ACHN (cell line): Measurements from ENCODE around the gene RCSD1.
"Not testable (repeated sequence)": the region's sequence is repeated elsewhere in the genome, so short reads cannot be mapped to it uniquely, and the experiment has no call there.

Experiments
- DNase-seq: peaks from one replicate; pipeline ENCODE4 v3.0.0-alpha.2; 2015
- in situ Hi-C: cut with HindIII; loops from 2 replicates; pipeline ENCODE4 v1.10.0; 2017; ENCODE audit warnings: low sequenced_read_pairs, low pct_ligation_motif_present, low pct_unique_long_range_greater_than_20kb

The RCSD1 gene

DNA sequence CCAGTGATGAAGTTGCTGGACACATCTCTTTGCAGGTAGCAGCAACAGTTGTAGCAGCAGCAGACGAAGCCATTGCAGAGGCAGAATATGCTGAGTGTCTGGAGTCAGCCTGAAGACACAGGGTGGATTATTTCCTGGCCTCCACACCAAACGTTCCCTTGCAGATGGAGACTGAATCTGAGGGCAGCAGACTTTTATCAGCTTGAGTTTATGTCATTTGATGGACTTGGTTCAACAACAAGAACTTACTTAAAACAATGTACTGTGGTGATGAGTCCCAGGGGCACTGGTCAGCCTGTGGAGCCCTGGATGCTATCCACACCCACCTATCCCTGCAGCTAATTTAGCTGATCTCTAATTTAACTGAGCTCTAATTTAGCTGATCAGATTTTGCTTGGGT is 74.7 kb downstream of the RCSD1 start:
- in situ Hi-C loops = no loop called here
- no peak for DNase-seq

DNA sequence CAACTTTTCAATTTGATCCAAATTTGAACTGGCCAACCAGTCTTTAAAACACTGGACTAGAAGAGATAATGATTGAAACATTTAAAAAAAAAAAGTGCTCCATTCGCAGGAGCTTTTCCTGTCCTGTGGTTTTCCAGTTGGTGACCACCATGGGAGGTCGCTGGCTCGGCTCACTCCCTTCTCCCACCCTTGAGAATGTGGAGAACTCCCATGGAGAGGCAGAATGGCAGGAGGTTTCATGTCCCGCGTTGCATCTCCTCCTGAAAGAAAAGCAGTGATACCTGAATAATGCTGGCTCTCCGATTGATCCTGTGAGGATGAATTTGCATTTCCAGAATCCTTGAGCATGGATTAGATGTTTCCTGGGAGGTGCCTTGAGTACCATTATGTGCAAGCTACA is 75.2 kb downstream of the RCSD1 start:
- in situ Hi-C loops = no loop called here

GRCh38 chr1:167706363-167706762 is 76.3 kb downstream of the RCSD1 start:
- in situ Hi-C loops = no loop called here
- DNase-seq = no peak

More for the DNA sequence above, 75.2 kb downstream of the RCSD1 start:
- no peak for DNase-seq

GRCh38 chr1:167706931-167707877 is 77.2 kb downstream of the RCSD1 start:
- DNase-seq = no peak
- in situ Hi-C loops = no loop called here

GRCh38 chr1:167707942-167708341 is 77.9 kb downstream of the RCSD1 start:
- in situ Hi-C loops = no loop called here
- no peak for DNase-seq

DNA sequence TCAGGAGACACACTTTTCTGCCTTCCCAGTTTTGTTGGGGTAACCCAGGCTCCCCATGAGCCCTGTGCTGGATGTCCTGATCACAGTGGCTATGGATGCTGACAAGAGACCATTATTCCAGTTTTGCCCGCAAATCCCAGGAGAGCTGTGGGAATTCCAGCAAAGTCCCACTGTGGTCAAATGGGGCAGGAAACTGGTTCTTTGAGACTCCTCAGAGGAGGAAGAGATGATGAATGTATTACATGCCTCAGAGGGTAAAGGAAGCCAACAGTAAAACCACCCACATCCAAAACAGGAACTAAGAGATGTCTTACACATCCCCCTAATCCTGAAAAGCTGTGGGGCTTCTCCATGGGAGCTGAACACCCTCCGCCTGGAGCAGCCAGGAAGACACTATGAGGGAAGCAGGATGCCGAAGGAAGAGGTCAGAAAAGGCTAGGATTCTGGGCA is 78.9 kb downstream of the RCSD1 start:
- in situ Hi-C loops = no loop called here
- DNase-seq = no peak

DNA sequence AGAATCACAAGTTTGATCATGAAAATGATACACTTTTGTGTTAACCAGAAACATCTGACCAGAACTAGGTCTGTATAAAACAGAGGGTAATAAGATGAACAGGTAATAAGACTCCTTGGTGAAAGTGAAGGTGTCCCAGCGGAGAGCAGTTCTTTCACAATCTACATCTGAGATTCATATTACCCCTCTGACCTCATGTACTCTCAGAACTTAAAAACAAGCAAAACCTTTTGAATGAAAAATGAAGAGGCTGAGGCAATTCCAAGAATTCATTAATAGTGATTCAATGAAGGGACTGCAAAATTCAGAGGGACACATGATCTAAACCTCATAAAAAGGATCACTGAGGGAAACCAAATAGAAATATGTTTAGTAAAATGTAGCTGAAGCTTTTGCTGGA is 80.8 kb downstream of the RCSD1 start:
- in situ Hi-C loops = no loop called here
- DNase-seq = no peak

DNA sequence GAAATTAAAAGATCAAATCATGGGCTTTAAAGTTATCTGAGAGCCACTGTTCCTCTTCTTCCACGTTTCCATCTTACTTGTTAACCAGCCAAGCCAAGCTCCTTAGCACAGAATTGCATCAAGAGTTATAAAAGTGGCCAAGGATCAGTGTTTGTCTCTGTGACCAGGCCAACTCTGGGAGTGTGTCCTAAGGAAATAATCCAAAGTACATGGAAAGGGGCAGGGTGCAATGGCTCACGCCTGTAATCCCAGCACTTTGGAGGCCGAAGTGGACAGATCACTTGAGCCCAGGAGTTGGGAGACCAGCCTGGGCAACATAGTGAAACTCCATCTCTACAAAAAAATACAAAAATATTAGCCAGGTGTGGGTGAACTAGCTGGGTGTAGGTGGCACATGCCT is 81.8 kb downstream of the RCSD1 start:
- in situ Hi-C loops = no loop called here
- no peak for DNase-seq

- in situ Hi-C loops = no loop called here
- no peak for DNase-seq
Observed at GRCh38 chr1:167713330-167714081, 83.5 kb downstream of the RCSD1 start.

DNA sequence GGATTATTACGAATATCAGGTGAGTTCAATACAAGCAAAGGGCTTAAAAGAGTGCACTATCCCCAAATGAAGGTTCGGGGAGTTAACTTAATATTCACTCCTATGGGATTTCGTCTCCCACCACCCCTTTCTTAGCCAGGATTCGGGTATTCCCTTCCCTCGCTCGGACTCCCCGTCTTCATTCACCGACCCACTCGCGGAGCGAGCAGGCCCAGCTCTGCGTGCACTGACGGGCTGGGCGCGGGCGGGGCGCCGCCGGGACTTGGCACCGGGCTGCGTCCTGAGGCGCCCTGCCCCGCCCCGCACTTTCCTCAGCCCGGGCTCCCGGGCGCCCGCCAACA is 84.0 kb downstream of the RCSD1 start:
- in situ Hi-C loops = no loop called here
- peak; percentile 89 for DNase-seq

DNA sequence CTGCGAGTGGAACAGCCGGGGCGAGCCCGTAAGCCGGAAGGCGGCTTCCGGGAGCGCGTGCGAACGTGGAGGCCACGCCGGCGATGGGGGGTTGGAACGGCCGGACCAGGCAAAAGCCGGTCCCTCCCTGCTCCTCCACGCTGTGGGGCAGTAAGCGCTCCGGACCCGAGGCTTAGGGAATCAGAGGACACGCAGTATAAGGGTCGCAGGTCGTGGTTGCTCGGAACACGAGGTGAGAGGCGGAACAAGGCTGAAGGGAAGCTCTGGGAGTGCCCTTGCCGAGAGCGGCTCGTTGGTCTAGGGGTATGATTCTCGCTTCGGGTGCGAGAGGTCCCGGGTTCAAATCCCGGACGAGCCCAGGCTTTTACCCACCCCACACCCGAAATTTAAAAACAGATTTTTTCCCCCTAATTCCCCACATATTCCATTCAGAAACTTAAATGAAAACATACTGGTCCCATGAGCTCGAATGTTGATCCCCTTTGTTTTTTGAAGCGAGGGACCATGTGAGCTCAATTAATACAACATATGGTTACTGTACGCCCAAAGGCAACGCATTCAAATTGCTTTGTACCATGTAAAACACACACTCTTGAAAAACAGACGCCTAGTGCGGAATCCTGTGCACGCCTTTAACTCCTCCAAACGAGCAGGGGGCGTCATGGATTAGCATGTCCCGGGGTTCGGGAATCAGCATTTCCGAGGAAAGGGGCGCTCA is 84.6 kb downstream of the RCSD1 start:
- in situ Hi-C loops = no loop called here
- DNase-seq = peak; percentile 84

DNA sequence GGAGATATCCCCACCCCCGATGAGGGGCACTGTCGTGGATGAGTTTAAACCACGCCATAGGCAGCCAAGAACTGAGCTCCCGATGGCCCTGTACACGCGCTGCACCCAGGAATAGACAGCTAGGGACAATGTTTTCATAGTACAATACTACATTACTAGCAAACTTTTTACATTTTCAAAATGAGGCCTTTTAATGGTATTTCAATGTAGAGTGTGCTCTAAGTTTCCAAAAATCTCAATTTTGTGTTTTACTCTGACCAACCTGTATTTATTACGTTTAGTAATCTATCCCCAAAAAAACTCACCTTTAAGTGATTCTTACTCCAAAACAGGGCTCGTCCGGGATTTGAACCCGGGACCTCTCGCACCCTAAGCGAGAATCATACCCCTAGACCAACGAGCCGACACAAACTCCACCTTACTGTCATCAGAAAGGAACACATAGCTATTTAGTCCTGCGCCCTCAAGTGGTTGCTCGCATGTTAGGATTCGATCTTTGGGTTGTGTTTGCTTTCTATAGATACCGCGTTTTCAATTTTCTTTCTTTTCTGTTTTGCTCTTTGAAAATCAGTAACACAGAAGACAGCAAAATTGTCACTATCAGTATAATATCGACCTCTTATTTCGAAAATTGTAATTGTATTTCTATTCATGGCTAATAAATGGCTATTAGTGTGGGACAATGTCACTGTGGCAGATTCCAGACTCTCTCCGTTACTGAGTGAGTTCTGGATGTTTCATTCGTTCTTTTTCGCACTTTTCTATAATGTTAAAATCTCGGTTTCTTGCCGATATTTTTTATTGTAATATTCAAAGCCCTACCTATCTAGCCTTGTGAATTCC is 85.3 kb downstream of the RCSD1 start:
- in situ Hi-C loops = no loop called here

DNA sequence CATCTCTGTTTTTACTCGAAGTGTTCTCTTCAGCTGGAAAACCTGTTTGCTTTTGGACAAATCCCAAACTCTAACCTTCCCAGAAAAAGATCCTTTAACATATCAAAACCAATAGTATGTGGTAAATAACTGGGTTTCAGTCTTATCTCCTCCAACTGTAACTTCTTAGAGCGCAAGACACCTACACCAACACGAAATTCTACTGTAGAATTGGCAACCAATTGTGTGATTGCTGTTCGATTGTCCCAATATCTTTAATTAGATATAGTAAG is 85.9 kb downstream of the RCSD1 start:
- DNase-seq = no peak
- in situ Hi-C loops = no loop called here

More for the DNA sequence above, 85.3 kb downstream of the RCSD1 start:
- DNase-seq = peak; percentile 91

DNA sequence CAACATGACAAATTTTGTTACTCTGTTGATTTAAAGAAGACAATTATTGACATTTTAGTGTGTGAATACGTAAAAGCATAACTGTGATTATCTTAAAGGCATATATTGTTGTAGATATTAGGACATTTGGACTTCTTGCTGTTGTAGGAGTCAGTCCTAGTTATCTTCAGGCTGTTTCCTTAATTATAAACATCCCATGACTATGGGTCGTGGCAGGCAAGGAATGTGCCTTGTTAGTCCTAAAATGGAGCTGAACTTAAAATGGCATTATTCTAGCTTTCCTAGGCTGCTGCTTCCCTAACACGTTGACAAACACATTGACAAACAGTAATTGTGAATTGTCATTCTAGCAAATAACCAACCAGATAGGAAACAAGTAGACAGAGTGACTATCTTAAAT is 87.3 kb downstream of the RCSD1 start:
- in situ Hi-C loops = no loop called here
- no peak for DNase-seq

DNA sequence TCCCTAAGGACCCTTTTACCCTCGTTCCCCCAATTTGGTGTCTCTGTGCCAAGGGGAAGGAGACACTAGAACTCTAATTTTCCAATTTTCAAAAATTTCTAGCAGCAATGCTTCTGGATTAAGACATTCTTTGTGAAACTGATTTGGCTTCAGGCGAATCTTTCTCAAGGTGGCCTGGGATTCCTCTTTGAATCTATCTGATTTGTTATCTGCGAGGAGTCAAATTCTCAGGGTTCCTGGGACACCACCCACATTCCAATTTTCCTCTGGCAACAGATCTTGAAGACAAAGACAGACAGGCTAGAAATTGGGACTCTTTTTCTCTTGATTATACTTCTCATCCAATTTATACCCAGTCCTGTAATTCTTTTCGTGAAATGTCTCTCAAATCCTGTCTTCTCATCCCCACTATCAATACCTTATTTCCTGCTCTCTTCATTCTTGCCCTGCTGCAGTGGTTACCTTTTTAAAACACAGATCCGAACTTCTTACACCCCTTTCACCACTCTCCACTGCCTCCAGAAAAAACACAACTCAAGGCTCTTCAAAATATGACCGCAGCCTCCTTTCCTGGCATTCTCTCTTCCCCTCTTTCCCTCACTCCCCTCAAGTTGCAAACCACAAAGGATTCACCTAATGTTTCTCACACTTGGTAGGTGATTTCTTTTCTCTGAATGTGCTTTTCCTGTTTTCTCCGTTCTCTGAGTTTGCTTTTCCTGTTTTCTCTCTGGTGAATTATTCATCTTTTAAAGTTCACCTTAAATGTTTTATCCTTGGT is 89.1 kb downstream of the RCSD1 start:
- DNase-seq = no peak
- in situ Hi-C loops = no loop called here

DNA sequence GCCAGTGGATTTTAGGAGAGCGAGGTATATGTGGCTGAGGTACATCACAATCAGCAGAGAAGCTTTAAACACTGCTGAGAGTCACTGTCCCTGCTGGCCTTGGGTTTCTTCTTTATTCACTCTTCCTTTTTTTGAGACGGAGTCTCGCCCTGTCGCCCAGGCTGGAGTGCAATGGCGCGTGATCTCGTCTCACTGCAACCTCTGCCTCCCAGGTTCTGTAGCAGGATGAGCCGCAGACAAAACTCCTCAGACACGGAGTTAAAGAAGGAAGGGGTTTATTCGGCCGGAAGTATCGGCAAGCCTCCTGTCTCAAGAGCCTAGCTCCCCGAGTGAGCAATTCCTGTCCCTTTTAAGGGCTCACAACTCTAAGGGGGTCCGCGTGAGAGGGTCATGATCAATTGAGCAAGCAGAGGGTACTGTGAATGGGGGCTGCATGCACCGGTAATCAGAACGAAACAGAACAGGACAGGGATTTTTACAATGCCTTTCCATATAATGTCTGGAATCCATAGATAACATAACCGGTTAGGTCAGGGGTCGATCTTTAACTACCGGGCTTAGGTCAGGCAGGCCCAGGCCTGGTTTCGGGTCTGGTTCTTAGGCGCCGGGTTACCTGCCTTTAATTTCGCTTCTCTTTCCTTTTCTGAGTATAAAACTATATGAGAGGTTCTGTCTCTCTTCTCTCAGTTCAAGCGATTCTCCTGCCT is 89.8 kb downstream of the RCSD1 start:
- DNase-seq, in situ Hi-C loops: not testable (repeated sequence)

GRCh38 chr1:167720965-167721616 is 91.1 kb downstream of the RCSD1 start:
- DNase-seq = peak; percentile 75
- in situ Hi-C loops = no loop called here
